B cell (primary cell): ENCODE results near the gene PTPRS.

Experiments used
- CTCF ChIP-seq: fragments of 200-600 bp; IDR thresholded peaks from one replicate; pipeline ENCODE4 v1.8.0; 2022; ENCODE audit warnings: antibody characterized with exemption, mild to moderate bottlenecking
- EZH2 ChIP-seq: IDR thresholded peaks from 2 replicates; pipeline ENCODE4 v1.6.1; 2012; ENCODE audit warnings: borderline replicate concordance, low read depth, mild to moderate bottlenecking, moderate library complexity, low read length; ENCODE audit not compliant: insufficient read depth, poor library complexity, severe bottlenecking

- no peak for TF ChIP-seq CTCF
- TF ChIP-seq EZH2, result no peak
These were observed at the start of gene PTPRS for GRCh38 chr19:5340637-5341447.
